CD4-positive, alpha-beta T cell (primary cell): ENCODE data around the gene PKP4. TPM values are rescaled to one million over a fixed set of nuclear protein-coding genes. Genes with fewer than 3 reads are reported as not detected.

Experiments
- ATAC-seq: fragments of 200-7000 bp; cut with Tn5 transposase; one replicate; pipeline ENCODE4 v1.10.0; 2022; ENCODE audit warnings: mild to moderate bottlenecking; ENCODE audit not compliant: poor library complexity
- CTCF ChIA-PET: fragments of 350-600 bp; sonication (Branson Sonifier 250); formaldehyde crosslinking; loops from one replicate; lab custom pipeline; 2021; ENCODE audit warnings: antibody characterized with exemption, inconsistent platforms; lab: Charles Lee
- POLR2A ChIA-PET: fragments of 350-600 bp; sonication (Branson Sonifier 250); formaldehyde crosslinking; loops from one replicate; lab custom pipeline; 2021; ENCODE audit warnings: antibody characterized with exemption, inconsistent platforms; lab: Charles Lee
- DNase-seq, 14 experiments: peaks; one replicate each; pipeline ENCODE4 v3.0.0-alpha.2; 2013 to 2020; ENCODE audit warnings: mixed read lengths in 2 of 14
- H3K27ac ChIP-seq, 2 donors: one replicate each; pipeline versions ENCODE4 v1.5.1 to v1.7.0; 2013; ENCODE audit warnings: low read length in 2 of 2, low read depth in 1 of 2, mild to moderate bottlenecking in 1 of 2
- H3K27me3 ChIP-seq, 2 experiments: 1 replicate in 1 of 2; 2 replicates in 1 of 2; pipeline versions ENCODE4 v1.6.1 to v1.7.0; 2013; ENCODE audit warnings: low read length in 2 of 2, control low read depth in 1 of 2, mild to moderate bottlenecking in 1 of 2, moderate library complexity in 1 of 2; ENCODE audit not compliant: insufficient read depth in 2 of 2, control insufficient read depth in 1 of 2
- H3K36me3 ChIP-seq: one replicate; pipeline ENCODE4 v1.6.1; 2013; ENCODE audit warnings: low read length, control low read depth; ENCODE audit not compliant: insufficient read depth
- H3K4me1 ChIP-seq: one replicate; pipeline ENCODE4 v1.6.1; 2013; ENCODE audit warnings: low read length, control low read depth; ENCODE audit not compliant: insufficient read depth
- H3K4me3 ChIP-seq: one replicate; pipeline ENCODE4 v1.5.1; 2013; ENCODE audit warnings: mild to moderate bottlenecking, low read length, moderate library complexity
- H3K9me3 ChIP-seq, 2 experiments: 1 replicate in 1 of 2; 2 replicates in 1 of 2; pipeline versions ENCODE4 v1.6.1 to v1.7.0; 2013; ENCODE audit warnings: low read length in 2 of 2, mild to moderate bottlenecking in 2 of 2, control low read depth in 1 of 2, moderate library complexity in 1 of 2; ENCODE audit not compliant: control insufficient read depth in 1 of 2, insufficient read depth in 1 of 2
- H3K27ac Mint-ChIP-seq: one replicate; pipeline ENCODE4 v1.8.0; 2020; ENCODE audit warnings: mixed read lengths
- H3K27me3 Mint-ChIP-seq: one replicate; pipeline ENCODE4 v1.8.0; 2021; ENCODE audit warnings: mixed read lengths
- H3K36me3 Mint-ChIP-seq: one replicate; pipeline ENCODE4 v1.8.0; 2021; ENCODE audit warnings: low read depth, mixed read lengths
- H3K4me1 Mint-ChIP-seq: one replicate; pipeline ENCODE4 v1.8.0; 2021; ENCODE audit warnings: low read depth, mixed read lengths
- H3K4me3 Mint-ChIP-seq: one replicate; pipeline ENCODE4 v1.8.0; 2020; ENCODE audit warnings: mild to moderate bottlenecking, mixed read lengths
- H3K9me3 Mint-ChIP-seq: one replicate; pipeline ENCODE4 v1.8.0; 2020; ENCODE audit warnings: mixed read lengths
- intact Hi-C, 2 experiments: fragments of 100-400 bp; cut with DNase I in 1 of 2; cut with micrococcal nuclease in 1 of 2; formaldehyde crosslinking; loops; one replicate each; pipeline versions ENCODE4 v1.15.1 to v1.9.0; 2023 to 2025; cut with DNase I, micrococcal nuclease
- total RNA-seq, 174 experiments: library from RNA in 2 of 174; stranded (reverse) in 2 of 174; gene quantifications; one replicate each; pipeline ENCODE4 v1.2.3 and lab custom pipeline; 2021 to 2026
- TF ChIP-seq, protein P1 (sequence below): fragments of 200-600 bp; IDR thresholded peaks from one replicate; pipeline ENCODE4 v1.8.0; 2022; ENCODE audit warnings: antibody characterized with exemption, mild to moderate bottlenecking

PKP4 gene
- total RNA-seq, 2 experiments from 2014 or later = 10.8 to 14.6 TPM

DNA sequence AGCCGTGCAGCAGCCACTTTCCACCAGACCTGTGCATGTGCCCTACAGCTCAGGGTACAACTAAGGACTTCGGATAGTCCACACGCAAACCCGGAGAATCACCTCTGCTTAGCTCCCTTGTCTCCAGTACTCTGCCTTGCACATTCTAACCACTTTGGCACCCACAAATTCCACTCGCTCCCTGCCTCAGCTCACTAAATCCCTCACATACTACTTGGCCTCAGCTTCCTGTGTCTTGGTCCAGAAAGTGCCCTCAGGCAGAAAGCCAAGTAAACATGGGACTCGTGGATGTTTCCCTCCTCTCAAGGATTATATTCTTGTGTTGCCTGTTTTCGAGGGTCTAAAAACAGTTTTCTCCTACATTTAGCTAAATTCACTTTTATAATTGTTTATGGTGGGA, 180.6 kb downstream of the PKP4 start:
- Histone ChIP-seq H3K27ac (no peak overlapping the region), H3K4me3 (no peak overlapping the region), H3K9me3 (no peaks in the 10 kb centered on the region), H3K27me3 (no peaks in the 10 kb centered on the region), H3K4me1 (no peaks in the 10 kb centered on the region), H3K36me3 (peaks cover 2% of the 10 kb centered on the region)
- H3K36me3 Mint-ChIP-seq = peaks cover 48% of the 10 kb centered on the region
- H3K4me1 Mint-ChIP-seq = peaks cover 15% of the 10 kb centered on the region
- intact Hi-C loops = no loop called here
- ChIA-PET POLR2A (no interaction called here), CTCF (no interaction called here)
- no peaks in the 10 kb centered on the region for H3K27me3 Mint-ChIP-seq
- TF ChIP-seq, protein P1, sequence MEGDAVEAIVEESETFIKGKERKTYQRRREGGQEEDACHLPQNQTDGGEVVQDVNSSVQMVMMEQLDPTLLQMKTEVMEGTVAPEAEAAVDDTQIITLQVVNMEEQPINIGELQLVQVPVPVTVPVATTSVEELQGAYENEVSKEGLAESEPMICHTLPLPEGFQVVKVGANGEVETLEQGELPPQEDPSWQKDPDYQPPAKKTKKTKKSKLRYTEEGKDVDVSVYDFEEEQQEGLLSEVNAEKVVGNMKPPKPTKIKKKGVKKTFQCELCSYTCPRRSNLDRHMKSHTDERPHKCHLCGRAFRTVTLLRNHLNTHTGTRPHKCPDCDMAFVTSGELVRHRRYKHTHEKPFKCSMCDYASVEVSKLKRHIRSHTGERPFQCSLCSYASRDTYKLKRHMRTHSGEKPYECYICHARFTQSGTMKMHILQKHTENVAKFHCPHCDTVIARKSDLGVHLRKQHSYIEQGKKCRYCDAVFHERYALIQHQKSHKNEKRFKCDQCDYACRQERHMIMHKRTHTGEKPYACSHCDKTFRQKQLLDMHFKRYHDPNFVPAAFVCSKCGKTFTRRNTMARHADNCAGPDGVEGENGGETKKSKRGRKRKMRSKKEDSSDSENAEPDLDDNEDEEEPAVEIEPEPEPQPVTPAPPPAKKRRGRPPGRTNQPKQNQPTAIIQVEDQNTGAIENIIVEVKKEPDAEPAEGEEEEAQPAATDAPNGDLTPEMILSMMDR = no peak
- H3K4me3 Mint-ChIP-seq = no peak overlapping the region
- no peak for DNase-seq
- no peak for ATAC-seq
- no peak overlapping the region for H3K27ac Mint-ChIP-seq
- H3K9me3 Mint-ChIP-seq = no peaks in the 10 kb centered on the region

DNA sequence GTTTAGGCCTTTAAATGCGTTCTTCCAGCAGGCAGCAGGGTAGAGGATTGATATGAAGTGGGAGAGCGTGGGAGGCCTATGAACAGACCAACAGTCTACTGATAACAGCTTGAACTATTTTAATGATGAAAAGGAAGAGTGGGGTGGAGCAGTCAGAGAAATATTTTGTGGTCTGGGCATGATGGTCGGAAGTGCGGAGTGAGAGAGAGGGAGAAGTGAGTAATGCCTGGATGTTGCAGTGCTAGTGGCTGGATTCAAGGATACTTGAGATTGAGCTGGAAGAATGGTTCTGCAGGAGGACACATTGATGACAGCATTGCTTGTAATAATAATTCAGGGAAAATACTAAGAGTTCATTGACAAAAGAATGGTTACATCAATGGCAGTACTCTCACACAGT, 187.4 kb downstream of the PKP4 start:
- H3K27ac ChIP-seq = no peak overlapping the region
- H3K4me3 ChIP-seq = no peak overlapping the region
- no peaks in the 10 kb centered on the region for H3K27me3 Mint-ChIP-seq
- no peaks in the 10 kb centered on the region for H3K4me1 ChIP-seq
- DNase-seq (no peak), ATAC-seq (no peak)
- CTCF ChIA-PET = no interaction called here
- no peak overlapping the region for H3K4me3 Mint-ChIP-seq
- peaks cover 10% of the 10 kb centered on the region for H3K36me3 Mint-ChIP-seq
- H3K9me3 Mint-ChIP-seq = no peaks in the 10 kb centered on the region
- peaks cover 2% of the 10 kb centered on the region for H3K36me3 ChIP-seq
- no peak overlapping the region for H3K27ac Mint-ChIP-seq
- TF ChIP-seq, protein P1 = no peak
- H3K9me3 ChIP-seq = no peaks in the 10 kb centered on the region
- POLR2A ChIA-PET = interaction anchor here (1.4 kb wide), 1 partner anchor 9 kb away, joined by 3 read pairs; no protein-coding TSS in a partner anchor
- intact Hi-C loops = no loop called here
- H3K4me1 Mint-ChIP-seq = no peaks in the 10 kb centered on the region
- H3K27me3 ChIP-seq = no peaks in the 10 kb centered on the region

DNA sequence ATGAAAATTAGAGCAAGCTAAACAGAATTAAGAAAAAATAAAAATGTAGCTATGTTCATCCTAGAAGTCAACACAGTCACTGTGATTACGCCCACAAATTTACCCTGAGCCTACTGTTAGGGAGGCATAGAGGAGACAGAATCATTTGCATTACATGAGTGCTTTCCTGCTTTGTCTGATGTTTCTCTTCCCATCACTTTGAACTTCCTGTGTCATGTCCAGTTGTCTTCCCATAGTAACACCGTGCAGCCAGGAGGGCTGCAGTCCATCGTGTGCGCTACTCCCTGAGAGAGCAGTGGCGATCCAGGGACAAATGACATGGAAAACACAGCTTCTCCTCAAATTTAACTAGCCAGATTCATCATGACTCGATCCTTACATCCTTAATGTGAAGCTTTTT, 188.5 kb downstream of the PKP4 start:
- Histone ChIP-seq H3K36me3 (peaks cover 2% of the 10 kb centered on the region), H3K9me3 (no peaks in the 10 kb centered on the region), H3K27me3 (no peaks in the 10 kb centered on the region), H3K4me3 (no peak overlapping the region), H3K27ac (no peak overlapping the region), H3K4me1 (no peaks in the 10 kb centered on the region)
- CTCF ChIA-PET = no interaction called here
- no peak overlapping the region for H3K27ac Mint-ChIP-seq
- peaks cover 9% of the 10 kb centered on the region for H3K36me3 Mint-ChIP-seq
- H3K4me3 Mint-ChIP-seq = no peak overlapping the region
- no peaks in the 10 kb centered on the region for H3K9me3 Mint-ChIP-seq
- POLR2A ChIA-PET = no interaction called here
- ATAC-seq (no peak), DNase-seq (no peak)
- H3K27me3 Mint-ChIP-seq = no peaks in the 10 kb centered on the region
- TF ChIP-seq, protein P1 = no peak
- H3K4me1 Mint-ChIP-seq = no peaks in the 10 kb centered on the region
- intact Hi-C loops = no loop called here
